Glutamatergic neuron (in vitro differentiated cells): ENCODE measurements around the gene TCF12. TPM values are rescaled to one million over a fixed set of nuclear protein-coding genes. Genes with fewer than 3 reads are reported as not detected.
"Not testable (repeated sequence)": the region's sequence is repeated elsewhere in the genome, so short reads cannot be mapped to it uniquely, and the experiment has no call there.

ENCODE experiments used
- DNase-seq: peaks from one replicate; pipeline ENCODE4 v3.0.0; 2022
- H3K27ac Mint-ChIP-seq: one replicate; pipeline ENCODE4 v1.8.0; 2020; ENCODE audit warnings: mild to moderate bottlenecking, mixed read lengths, inconsistent platforms; ENCODE audit not compliant: unreplicated experiment
- H3K27me3 Mint-ChIP-seq: one replicate; pipeline ENCODE4 v1.8.0; 2020; ENCODE audit warnings: mild to moderate bottlenecking, moderate library complexity, mixed read lengths, inconsistent platforms; ENCODE audit not compliant: unreplicated experiment
- H3K36me3 Mint-ChIP-seq: one replicate; pipeline ENCODE4 v1.8.0; 2020; ENCODE audit warnings: mild to moderate bottlenecking, mixed read lengths, inconsistent platforms; ENCODE audit not compliant: unreplicated experiment
- H3K4me1 Mint-ChIP-seq: one replicate; pipeline ENCODE4 v1.8.0; 2020; ENCODE audit warnings: mild to moderate bottlenecking, low read depth, mixed read lengths, inconsistent platforms; ENCODE audit not compliant: unreplicated experiment
- H3K4me3 Mint-ChIP-seq: one replicate; pipeline ENCODE4 v1.8.0; 2020; ENCODE audit warnings: mild to moderate bottlenecking, mixed read lengths, inconsistent platforms; ENCODE audit not compliant: unreplicated experiment
- H3K9me3 Mint-ChIP-seq: one replicate; pipeline ENCODE4 v1.8.0; 2020; ENCODE audit warnings: mild to moderate bottlenecking, moderate library complexity, mixed read lengths, inconsistent platforms; ENCODE audit not compliant: unreplicated experiment
- CTCF ChIP-seq: fragments of 200-600 bp; sonication (generic); IDR thresholded peaks from one replicate; pipeline ENCODE4 v1.5.0; 2021; ENCODE audit not compliant: partially characterized antibody, unreplicated experiment
- total RNA-seq: library from RNA; stranded (reverse); fragmentation: NEBNext Ultra II Directional; extraction: Animal tissue kit (Norgen Biotek cat#: 25700); gene quantifications from one replicate; pipeline ENCODE4 v1.2.1, GENCODE V29; 2021; ENCODE audit not compliant: unreplicated experiment

Gene TCF12
- total RNA-seq, 1 donor from 2014 or later = 140 TPM

GRCh38 chr15:57097246-57097645 lies 178.8 kb downstream of the TCF12 start:
- Mint-ChIP-seq H3K36me3 (no peaks in the 10 kb centered on the region), H3K4me3 (no peak overlapping the region), H3K9me3 (peaks cover 2% of the 10 kb centered on the region), H3K4me1 (no peaks in the 10 kb centered on the region), H3K27ac (no peak overlapping the region), H3K27me3 (no peaks in the 10 kb centered on the region)
- DNase-seq = no peak
- TF ChIP-seq CTCF = no peak

GRCh38 chr15:57097919-57098543 lies 179.6 kb downstream of the TCF12 start:
- H3K4me1 Mint-ChIP-seq, H3K36me3 Mint-ChIP-seq, H3K4me3 Mint-ChIP-seq, H3K9me3 Mint-ChIP-seq, DNase-seq, H3K27me3 Mint-ChIP-seq: not testable (repeated sequence)
- peak overlapping the region; percentile 29 for H3K27ac Mint-ChIP-seq

- no peak for DNase-seq
- Mint-ChIP-seq H3K36me3 (no peaks in the 10 kb centered on the region), H3K27ac (no peak overlapping the region), H3K4me1 (peaks cover 7% of the 10 kb centered on the region), H3K4me3 (no peak overlapping the region), H3K9me3 (peaks cover 2% of the 10 kb centered on the region), H3K27me3 (no peaks in the 10 kb centered on the region)
- no peak for TF ChIP-seq CTCF
Measured at GRCh38 chr15:57098896-57099295, 180.5 kb downstream of the TCF12 start.

- no peaks in the 10 kb centered on the region for H3K36me3 Mint-ChIP-seq
- TF ChIP-seq CTCF = no peak
- no peaks in the 10 kb centered on the region for H3K27me3 Mint-ChIP-seq
- DNase-seq = no peak
- H3K27ac Mint-ChIP-seq = no peak overlapping the region
- no peak overlapping the region for H3K4me3 Mint-ChIP-seq
- peaks cover 7% of the 10 kb centered on the region for H3K4me1 Mint-ChIP-seq
- H3K9me3 Mint-ChIP-seq = peaks cover 2% of the 10 kb centered on the region
Measured at GRCh38 chr15:57100136-57100539, 181.7 kb downstream of the TCF12 start.

GRCh38 chr15:57102858-57103257 lies 184.4 kb downstream of the TCF12 start:
- no peaks in the 10 kb centered on the region for H3K27me3 Mint-ChIP-seq
- TF ChIP-seq CTCF = no peak
- H3K4me3 Mint-ChIP-seq = no peak overlapping the region
- H3K27ac Mint-ChIP-seq = no peak overlapping the region
- H3K4me1 Mint-ChIP-seq = peaks cover 7% of the 10 kb centered on the region
- H3K36me3 Mint-ChIP-seq = no peaks in the 10 kb centered on the region
- DNase-seq = no peak
- peaks cover 7% of the 10 kb centered on the region for H3K9me3 Mint-ChIP-seq

GRCh38 chr15:57108296-57108695 lies 189.9 kb downstream of the TCF12 start:
- no peak for DNase-seq
- Mint-ChIP-seq H3K27ac (no peak overlapping the region), H3K4me1 (peaks cover 20% of the 10 kb centered on the region), H3K36me3 (no peaks in the 10 kb centered on the region), H3K9me3 (peaks cover 10% of the 10 kb centered on the region), H3K4me3 (peak overlapping the region; percentile 35), H3K27me3 (no peaks in the 10 kb centered on the region)
- TF ChIP-seq CTCF = no peak
